Skin epidermis (tissue), 12 donors: ENCODE measurements around the gene AGPAT1.
"Not testable (repeated sequence)": the region's sequence is repeated elsewhere in the genome, so short reads cannot be mapped to it uniquely, and the experiment has no call there.

Experiments
- H3K27ac ChIP-seq, 21 experiments: fragments of 200-600 bp; sonication (generic) in 11 of 21; one replicate each; pipeline ENCODE4 v1.5.0; 2020; ENCODE audit warnings: mild to moderate bottlenecking in 3 of 21, inconsistent platforms in 2 of 21, moderate library complexity in 2 of 21
- H3K4me3 ChIP-seq, 7 experiments: fragments of 200-600 bp; sonication (generic) in 2 of 7; one replicate each; pipeline ENCODE4 v1.5.0; 2020; ENCODE audit warnings: inconsistent platforms in 2 of 7, mild to moderate bottlenecking in 2 of 7, moderate library complexity in 1 of 7

Gene AGPAT1, protein sequence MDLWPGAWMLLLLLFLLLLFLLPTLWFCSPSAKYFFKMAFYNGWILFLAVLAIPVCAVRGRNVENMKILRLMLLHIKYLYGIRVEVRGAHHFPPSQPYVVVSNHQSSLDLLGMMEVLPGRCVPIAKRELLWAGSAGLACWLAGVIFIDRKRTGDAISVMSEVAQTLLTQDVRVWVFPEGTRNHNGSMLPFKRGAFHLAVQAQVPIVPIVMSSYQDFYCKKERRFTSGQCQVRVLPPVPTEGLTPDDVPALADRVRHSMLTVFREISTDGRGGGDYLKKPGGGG

DNA sequence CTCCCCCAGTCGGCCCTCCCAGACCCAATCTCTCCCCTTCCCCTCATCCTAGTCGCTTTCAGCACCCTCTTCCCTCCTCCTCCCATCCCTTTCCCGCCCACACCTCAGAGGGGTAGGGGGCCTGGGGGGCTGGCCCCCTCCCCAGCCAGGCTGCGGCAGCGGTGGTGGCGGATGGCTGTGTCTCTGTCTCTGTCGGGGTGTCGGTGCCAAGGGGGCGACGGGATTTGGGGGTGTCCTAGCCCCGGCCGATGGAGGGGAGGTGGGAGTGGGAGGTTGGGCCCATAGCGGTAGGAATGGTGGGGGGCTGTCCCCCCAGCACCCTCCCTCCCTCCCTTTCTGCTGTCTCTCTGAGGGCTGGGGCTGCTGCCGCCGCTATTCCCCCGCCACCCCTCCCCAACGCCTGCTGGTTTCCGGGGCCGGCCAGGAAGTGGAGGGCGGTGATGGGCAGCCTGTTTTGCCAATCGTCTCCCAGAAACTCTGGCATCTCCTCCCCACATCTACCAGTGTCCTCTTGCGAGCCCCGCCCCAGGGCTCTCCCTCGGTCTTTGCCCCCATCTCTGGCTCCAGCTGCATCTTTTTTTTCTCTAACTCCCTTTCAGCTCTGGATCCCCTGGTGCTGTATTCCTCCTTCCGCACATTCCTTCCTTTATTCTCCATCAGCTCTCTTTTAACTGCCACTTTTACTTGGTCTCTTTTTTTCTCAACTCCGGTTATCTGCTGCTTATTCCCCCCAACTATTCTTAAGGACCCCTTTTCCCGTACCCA lies at the start of gene AGPAT1:
TSS of gene AGPAT1 (minus strand) at position 374 of the 765 bp plus-strand sequence. CDS start 4,588 bp downstream, outside the sequence.
- H3K4me3 ChIP-seq: peak within 1 kb of the TSS; percentile 64 to 93 (median 80)
- H3K27ac ChIP-seq: peak within 1 kb of the TSS; percentile 72 to 99 (median 93)

DNA sequence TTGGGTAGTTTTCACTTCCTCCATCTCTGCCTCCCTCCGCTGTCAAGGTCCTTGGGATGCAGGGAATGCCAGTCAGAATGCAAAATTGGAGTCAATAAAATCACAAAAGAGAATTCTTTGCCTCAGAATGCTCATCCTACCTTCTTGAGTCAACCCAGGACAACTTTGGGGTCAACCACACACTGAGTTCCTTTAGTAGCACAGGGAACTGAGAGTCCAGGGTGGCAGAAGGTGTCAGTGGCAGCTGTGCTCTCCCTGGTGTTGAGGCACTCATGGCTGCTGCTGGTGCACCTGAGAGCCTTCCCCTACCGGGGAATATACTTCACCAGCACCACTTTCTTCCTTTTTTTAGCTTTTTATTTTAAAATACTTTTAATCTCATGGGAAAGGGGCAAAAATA lies 48.8 kb upstream of the AGPAT1 start:
- no peak overlapping the region for H3K4me3 ChIP-seq
- H3K27ac ChIP-seq: peak overlapping the region in 6 of 21 experiments; percentile 12 to 77 (median 66)

DNA sequence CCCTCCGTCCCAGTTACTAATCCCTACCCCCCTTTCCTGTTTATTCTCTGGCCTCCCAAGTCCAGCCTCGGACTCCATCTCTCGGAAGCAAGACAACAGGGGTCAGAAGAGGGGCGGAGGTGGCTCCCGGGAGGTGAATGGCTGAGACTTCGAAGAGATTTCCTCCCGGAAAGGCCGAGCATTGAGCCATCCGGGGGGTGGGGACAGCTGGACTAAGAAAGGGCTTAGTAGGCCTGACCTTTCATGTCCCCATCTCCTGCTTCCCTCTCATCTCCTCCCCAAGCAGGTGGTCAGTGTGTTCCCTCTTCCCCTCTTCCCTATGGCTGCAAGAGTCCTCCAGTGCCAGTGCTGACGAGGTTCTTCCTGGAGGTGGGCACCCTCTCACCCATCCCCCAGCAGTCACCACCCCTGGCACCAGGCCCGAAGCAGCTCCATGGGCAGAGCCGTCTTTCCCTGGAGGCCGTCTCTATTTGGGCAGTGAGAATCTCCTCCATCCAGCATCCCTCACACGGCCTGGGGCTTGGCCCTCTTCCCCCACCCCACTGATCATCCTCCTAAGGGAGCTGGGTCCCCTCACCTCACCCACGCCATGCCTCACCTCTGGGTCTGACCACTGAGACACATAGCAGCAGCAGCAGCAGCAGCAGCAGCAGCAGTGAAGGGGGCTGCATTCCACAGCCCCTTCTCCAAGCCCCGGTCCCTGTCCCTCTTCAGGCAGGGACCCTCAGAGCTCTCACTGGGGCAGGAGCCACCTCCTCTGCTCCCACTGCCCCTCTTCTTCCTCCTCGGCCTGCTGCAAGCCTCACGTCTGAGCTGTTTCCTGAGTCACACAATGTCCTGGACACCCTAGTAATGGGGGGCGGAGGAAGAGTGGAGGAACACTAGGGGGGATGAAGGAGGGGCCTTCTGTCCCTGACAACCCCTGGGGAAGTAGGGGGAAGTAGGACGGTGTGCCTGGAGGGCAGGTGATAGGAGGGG lies 47.7 kb upstream of the AGPAT1 start, which contains the start of gene NOTCH4:
TSS of gene NOTCH4 (minus strand) at position 810 of the 978 bp plus-strand sequence. CDS start at position 671, 139 bp downstream.
- Histone ChIP-seq H3K27ac (peak within 1 kb of the TSS in 18 of 21 experiments; percentile 8 to 77 (median 66)), H3K4me3 (peak within 1 kb of the TSS in 5 of 7 experiments; percentile 1 to 22 (median 12))

DNA sequence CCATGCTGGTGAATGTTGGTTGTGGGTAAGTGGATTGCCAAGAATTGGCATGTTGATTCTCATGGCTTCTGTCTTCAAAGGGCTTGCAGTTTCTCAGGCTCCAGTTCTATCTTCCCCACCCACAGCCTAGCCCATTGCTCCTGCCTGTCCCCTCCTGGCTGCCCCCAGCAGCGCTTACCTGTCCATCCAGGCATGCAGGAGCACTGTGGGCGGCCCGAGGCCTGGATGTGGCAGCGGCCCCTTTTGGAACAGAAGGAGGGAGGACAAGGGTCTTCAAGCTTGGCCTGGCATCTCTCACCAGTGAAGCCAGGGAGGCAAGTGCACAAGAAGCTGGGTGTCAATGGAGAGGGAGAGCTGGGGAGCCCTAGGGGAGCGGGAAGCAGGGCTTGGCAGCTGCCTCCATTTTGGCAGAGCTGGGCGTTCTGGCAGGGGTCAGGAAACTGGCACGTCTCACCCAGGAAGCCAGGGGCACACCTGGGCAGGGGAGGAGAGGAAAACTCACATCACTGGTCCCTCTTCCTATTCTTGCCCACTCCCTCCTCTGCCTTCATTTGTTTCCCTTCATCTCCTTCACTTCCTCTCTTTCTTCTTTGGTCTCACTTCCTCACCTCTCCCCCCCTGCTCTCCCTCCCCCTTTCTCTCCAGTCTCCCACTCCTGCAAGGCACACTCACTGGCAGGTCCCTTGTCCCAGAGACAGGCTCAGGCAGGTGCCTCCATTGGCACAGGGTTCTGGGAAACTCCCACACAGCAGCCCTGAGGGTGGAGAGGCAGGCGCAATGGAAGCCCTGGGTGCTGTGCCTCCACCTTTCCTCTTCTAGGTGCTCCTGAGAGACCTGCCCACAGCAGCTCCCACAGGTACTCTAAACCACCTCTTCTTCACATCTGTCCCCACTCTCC lies 46.7 kb upstream of the AGPAT1 start:
- peak overlapping the region in 17 of 21 experiments; percentile 8 to 77 (median 66) for H3K27ac ChIP-seq
- H3K4me3 ChIP-seq: peak overlapping the region in 4 of 7 experiments; percentile 4 to 22 (median 12)

- Histone ChIP-seq H3K4me3 (no peak overlapping the region), H3K27ac (no peak overlapping the region)
Measured at GRCh38 chr6:32220021-32220420, 44.1 kb upstream of the AGPAT1 start.

DNA sequence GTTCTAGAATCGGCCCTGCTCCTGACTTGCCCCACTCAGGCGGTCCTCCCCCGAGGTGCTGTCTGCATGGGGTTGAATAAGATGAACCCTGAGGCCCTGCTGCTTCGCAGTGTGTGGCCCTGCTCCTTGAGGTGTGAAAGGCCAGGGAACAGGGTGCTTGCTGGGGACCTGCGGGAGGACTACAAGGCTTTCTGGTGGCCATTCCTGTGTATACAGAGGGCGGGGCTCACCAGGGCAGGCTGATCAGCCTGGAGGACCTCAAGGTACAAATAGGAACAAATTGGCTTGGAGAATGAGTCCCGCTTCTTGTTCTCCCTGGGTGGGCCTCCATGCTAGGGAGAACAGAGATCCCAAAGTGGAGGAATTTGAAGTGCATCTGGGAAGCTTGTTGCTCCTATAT lies 42.3 kb upstream of the AGPAT1 start:
- no peak overlapping the region for H3K27ac ChIP-seq

GRCh38 chr6:32216998-32217397 lies 41.1 kb upstream of the AGPAT1 start:
- Histone ChIP-seq H3K27ac (no peak overlapping the region), H3K4me3 (no peak overlapping the region)

More for the DNA sequence above, 42.3 kb upstream of the AGPAT1 start:
- no peak overlapping the region for H3K4me3 ChIP-seq

GRCh38 chr6:32216285-32216684 lies 40.4 kb upstream of the AGPAT1 start:
- Histone ChIP-seq H3K27ac (no peak overlapping the region), H3K4me3 (no peak overlapping the region)

DNA sequence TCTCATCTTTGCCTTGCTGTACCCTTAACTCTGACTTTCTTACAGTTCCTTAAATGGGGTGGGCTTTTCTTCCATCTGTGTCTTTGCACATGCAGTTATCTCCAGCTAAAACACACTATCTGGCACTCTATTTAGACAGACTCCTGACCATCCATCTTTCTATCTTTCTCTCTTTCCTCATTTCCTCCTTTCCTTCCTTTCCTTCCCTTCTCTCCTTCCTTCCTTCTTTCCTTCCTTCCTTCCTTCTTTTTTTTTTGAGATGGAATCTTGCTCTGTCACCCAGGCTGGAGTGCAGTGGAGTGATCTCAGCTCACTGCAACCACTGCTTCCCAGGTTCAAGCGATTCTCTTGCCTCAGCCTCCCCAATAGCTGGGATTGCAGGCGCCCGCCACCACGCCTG lies 39.7 kb upstream of the AGPAT1 start:
- no peak overlapping the region for H3K4me3 ChIP-seq
- H3K27ac ChIP-seq: no peak overlapping the region

- no peak overlapping the region for H3K4me3 ChIP-seq
- H3K27ac ChIP-seq: no peak overlapping the region
Measured at GRCh38 chr6:32214126-32214525, 38.2 kb upstream of the AGPAT1 start.

GRCh38 chr6:32213649-32214048 lies 37.8 kb upstream of the AGPAT1 start:
- Histone ChIP-seq H3K4me3 (no peak overlapping the region), H3K27ac (no peak overlapping the region)

DNA sequence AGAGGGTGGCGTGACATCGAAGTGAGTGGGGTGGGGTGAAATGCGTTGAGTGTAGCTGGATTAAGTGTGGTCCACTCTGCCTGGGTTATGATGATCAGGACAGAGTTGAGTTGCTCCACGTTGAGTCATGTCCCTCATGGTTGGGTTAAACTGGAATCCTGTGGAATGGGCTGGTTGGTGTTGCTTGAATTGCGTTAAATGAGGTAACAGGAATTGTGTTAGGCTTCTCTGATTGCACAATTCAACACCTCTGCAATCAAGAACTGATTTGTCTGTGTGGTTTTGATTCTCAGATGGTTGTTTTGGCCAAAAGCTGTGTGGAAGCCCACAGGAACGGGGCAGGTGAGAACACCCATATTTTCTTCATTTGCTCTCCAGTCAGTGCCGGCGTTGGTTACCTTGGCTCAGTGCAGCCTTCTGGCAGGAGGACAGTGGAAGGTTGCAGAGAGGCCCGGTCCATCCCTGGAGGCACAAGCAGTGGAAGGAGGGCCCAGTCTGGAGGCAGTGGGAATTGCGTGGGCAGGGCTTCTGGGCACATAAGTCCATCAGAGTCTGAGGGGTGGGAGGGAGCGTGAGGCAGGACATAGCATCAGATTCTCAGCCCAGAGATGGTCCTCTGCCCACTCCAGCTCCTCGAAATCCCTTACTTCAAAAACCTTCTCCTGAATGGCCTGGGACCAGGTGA lies 36.3 kb upstream of the AGPAT1 start:
- no peak overlapping the region for H3K4me3 ChIP-seq
- H3K27ac ChIP-seq: peak overlapping the region in 9 of 21 experiments; percentile 13 to 69 (median 42)

DNA sequence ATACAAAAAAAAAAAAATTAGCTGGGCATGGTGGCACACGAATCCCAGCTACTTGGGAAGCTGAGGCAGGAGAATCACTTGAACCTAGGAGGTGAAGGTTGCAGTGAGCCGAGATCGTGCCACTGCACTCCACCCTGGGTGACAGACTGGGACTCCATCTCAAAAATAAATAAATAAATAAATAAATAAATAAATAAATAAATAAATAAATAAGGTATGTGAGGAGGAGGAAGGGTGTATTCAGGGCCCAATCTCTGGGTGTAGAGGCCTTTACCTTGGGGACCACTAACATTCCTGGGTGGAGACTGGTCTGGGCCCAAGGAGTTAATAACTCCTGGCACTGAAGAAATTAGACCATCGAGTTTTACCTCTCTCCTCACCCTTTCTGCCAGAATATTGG lies 35.5 kb upstream of the AGPAT1 start:
- H3K4me3 ChIP-seq: not testable (repeated sequence)
- H3K27ac ChIP-seq: peak overlapping the region in 2 of 21 experiments; percentile 13 to 60

DNA sequence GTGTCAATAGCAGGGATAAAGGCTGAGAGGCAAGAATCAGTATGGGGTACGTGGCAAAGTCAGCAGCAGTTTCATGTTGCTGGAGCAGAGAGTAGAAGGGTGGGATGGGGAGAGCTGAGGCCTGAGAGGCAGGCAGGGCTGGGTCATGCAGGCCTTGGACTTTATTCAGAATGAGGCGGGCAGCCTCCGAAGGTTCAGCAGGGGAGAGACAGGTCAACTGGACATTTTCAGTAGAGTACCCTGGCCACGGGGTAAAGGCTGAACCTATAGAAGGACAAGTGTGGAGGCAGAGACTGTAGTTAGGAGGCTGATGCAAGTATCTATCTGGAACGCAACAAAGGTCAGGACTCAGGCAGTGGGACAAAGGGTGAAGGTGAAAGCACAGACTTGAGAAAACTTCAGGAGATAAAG lies 34.3 kb upstream of the AGPAT1 start:
- H3K27ac ChIP-seq: no peak overlapping the region

DNA sequence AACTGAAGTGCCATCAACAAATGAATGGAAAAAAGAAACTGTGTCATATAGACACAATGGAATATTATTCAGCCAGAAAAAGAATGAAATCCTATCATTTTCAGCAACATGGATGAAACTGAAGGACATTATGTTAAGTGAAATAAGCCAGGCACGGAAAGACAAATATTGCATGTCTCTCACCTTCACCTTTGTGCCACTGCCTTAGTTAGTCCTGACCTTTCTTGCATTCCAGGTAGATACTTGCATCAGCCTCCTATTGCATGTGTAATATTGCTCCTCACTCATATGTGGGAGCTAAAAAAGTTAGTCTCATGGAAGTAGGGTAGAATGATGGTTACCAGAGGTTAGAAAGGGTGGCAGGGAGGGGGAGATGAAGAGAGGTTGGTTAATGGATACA lies 33.1 kb upstream of the AGPAT1 start:
- H3K27ac ChIP-seq: no peak overlapping the region
- H3K4me3 ChIP-seq: no peak overlapping the region

More for the DNA sequence above, 34.3 kb upstream of the AGPAT1 start:
- H3K4me3 ChIP-seq: no peak overlapping the region

DNA sequence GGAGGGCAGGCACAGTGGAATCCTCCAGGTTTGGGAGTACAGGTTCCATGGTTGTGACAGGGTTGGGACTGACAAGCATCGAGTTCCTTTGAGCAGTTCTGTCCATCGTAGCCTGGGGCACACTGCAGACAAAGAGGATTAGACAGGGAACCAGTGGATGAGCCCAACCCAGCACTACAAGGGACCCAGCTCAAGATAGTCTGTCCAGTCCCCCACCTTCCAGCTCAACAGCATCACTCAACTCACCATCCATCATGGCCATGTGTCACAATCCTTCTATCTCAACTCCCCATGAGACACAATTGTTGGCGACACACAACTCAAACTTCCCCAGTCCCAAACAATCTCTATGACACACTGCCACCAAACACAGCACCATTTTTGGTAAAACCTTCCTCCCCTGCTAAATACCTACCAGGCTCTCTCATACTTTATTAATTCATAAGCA lies 28.4 kb upstream of the AGPAT1 start:
- no peak overlapping the region for H3K4me3 ChIP-seq
- no peak overlapping the region for H3K27ac ChIP-seq

- Histone ChIP-seq H3K27ac (no peak overlapping the region), H3K4me3 (no peak overlapping the region)
Measured at GRCh38 chr6:32203426-32204267, 27.8 kb upstream of the AGPAT1 start.
